DMS114 treated with DMSO at 0.1 percent for 48 hours (cell line): ENCODE data around the gene LRCH2.
"Not testable (repeated sequence)": the region's sequence is repeated elsewhere in the genome, so short reads cannot be mapped to it uniquely, and the experiment has no call there.

Experiments used
- DNase-seq: peaks from one replicate; lab custom pipeline; 2025; ENCODE audit not compliant: unreplicated experiment; lab: John Stamatoyannopoulos, UW

Gene LRCH2, protein sequence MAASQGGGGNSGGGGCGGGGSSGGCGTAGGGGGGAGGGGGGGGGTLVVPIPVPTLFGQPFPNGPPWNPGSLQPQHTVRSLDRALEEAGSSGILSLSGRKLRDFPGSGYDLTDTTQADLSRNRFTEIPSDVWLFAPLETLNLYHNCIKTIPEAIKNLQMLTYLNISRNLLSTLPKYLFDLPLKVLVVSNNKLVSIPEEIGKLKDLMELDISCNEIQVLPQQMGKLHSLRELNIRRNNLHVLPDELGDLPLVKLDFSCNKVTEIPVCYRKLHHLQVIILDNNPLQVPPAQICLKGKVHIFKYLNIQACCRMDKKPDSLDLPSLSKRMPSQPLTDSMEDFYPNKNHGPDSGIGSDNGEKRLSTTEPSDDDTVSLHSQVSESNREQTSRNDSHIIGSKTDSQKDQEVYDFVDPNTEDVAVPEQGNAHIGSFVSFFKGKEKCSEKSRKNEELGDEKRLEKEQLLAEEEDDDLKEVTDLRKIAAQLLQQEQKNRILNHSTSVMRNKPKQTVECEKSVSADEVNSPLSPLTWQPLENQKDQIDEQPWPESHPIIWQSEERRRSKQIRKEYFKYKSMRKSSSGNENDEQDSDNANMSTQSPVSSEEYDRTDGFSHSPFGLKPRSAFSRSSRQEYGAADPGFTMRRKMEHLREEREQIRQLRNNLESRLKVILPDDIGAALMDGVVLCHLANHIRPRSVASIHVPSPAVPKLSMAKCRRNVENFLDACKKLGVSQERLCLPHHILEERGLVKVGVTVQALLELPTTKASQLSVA

DNA sequence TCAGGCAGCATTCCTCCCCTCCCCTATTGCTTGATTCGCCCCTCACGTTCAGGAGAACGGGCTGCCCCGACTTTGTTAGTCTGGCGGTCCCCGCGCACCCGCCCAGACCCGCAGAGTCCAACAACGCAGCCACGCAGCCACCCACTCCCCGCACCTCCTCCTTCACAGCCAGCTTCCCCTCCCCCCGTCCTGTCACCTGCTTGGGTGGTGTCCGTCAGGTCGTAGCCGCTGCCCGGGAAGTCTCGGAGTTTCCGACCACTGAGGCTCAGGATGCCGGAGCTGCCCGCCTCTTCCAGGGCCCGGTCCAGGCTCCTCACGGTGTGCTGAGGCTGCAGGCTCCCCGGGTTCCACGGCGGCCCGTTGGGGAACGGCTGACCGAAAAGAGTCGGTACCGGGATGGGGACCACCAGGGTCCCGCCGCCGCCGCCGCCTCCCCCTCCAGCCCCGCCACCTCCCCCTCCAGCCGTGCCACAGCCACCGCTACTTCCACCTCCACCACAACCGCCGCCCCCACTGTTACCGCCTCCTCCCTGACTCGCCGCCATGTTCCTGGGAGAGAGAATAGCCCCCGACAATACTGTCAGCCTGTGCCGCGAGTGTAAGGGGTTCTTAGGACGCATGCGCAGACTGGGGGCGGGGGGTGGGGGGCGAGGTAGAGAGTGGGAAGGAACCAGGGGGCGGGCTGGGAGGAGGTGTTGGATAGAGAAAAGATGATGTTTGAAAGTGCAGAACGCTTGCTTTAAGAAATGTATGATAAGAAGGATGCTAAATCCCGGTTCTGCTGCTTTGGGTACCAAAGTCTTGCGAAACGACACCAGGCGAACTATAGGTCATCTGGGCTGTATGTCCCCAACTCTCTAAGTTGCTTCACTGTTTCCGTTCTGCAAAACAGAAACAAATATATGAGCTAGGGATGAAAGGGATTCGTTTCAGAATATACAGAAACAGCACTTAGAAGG, at the start of gene LRCH2:
TSS of gene LRCH2 (minus strand) at position 600 of the 959 bp plus-strand sequence. CDS start at position 545, 55 bp downstream.
- DNase-seq = peak; percentile 1

DNA sequence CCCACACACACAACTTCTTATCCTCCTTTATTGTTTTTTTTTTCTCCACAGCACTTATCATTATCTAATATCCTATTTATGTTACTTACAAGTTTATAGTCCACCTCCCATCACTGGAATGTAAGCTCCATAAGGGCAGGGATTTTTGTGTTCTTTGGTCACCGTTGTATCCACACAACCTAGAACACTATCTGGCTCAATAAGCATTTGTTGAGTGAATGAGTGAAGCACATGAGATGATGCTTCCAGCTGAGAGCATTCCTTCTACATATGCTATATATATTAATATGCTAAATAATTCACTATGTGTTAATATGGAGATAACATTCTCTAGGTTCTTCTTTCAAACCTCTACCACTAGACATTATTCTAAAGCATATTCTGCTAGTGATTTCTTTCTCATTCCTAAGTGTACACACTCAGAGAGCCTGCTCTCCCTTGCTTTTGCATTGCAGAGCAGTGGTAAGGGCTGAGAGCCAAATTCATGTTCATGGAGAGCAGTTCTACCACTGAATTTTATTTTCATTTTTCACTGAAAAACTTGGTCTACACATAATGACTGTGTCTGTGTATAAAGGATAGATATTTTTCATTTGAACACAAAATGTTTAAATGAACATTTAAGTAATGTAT, 35.3 kb upstream of the LRCH2 start:
- no peak for DNase-seq

DNA sequence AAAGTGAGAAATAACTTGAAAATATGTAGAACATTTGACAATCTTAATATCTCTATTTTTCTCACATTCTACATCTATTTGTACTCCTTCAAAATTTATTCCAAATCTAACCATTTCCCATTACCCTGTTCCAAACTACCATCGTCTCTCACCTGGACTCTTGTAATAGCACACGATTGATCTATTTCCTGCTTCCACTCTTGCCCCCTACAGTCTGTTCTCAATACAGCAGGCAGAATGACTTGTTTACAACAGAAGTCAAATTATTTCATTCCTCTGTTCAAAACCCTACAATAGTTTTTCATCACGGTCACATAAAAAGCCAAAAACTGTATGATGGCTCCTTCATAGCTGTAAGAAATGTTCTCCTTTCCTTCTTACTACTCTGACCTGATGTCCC, 34.5 kb upstream of the LRCH2 start:
- no peak for DNase-seq

DNA sequence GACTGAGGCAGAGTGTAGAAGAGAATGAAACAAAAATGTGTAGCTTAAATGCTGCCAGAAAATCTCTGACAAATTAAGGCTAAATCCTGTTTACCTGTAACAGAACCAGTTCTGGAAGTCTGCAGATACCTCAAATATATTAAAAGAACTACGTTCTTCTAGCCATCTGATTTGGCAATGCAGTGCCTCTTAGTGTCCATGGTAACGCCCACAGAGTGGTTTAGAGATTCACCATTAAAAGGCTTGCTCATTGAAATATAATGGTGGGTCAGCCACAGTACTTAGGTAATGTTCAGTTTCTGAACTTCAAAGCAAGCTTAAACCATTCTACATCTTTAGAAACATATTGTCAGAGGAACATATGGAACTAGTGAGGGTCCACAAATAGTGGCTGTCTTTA, 32.4 kb upstream of the LRCH2 start:
- DNase-seq = no peak

DNA sequence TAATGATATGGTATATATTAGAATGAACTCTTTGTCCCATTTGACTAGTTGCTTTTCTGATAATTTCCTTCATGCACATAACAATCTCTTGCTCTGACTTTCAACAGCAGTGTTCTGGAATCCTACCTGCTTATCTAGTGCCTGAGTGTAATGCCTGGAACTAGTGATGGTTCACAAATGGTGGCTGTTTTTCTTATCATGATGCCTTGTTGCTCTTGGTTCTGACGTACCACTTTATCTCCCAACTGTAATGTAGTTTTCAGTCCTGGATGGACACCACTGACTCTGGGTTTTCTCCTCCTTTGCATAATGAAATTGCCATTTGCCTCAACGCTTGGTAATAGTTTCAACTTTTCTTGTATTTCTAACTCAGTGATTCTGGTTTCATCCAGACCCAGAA, 30.1 kb upstream of the LRCH2 start:
- DNase-seq = no peak

DNA sequence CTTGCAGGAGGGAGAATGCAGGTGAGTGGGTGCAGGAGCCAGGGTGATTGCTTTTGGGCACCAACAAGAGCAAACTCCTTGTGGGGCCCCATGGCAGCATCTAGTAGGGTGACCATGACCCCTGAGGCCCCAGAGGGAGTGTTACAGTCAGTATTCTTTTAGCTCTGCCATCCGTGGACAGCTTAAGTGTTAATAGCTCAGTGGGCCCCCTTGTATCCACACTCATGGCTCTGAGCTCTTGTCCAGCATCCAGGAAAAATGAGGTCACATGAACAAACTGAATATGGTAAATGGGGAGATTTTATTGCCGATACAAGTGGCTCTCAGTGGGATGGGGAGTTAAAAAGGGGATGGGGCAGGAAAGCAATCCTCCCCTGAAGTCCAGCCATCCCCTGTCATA, 27.3 kb upstream of the LRCH2 start:
- no peak for DNase-seq

DNA sequence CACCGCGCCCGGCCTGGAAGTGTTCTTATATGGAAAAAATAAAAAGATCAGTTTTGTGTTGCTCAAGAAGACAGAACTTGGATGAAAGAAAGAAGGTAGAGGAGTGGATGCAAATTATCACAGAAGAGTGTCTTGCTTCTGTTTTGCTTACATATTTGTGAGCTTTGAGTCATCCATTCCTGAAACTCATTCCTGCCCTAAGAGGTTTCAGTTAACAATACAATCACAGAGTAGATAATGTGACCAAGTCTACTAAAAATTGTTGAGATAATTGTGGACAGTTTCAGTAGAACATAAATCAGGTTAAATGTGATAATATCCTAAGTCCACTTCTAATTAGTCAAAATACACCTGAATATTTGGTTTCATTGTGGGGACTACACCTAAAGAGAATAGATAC, 26.4 kb upstream of the LRCH2 start:
- DNase-seq = no peak

DNA sequence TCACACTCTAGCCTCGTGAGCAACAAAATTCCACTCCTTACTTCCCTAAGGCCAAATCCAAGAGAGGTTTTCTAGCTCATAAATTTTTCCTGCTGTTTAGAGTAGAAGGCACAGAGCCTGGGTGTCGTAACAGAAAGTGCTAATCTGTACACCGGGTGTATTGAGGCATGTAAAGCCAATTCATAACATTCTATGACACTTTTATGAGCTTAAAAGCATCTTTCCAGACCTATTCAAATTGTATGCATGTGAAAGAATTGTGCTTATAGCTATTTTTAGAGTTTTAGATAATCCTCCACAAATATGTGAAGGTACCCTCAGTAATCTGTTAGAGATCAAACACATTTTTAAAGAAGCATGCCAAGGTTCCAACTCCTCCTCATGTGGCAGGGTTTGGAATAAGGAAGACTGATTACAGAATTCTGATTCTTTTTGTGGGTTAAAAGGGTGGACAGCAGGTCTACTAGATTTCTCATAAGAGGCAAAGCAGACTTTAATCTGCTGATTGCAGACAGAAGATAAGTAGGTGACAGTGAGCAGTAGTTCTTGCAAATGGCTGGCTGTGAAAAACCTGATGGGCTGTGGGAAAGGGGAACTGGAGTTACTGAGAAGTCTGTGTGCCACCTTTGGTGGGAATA, 25.5 kb upstream of the LRCH2 start:
- no peak for DNase-seq

DNA sequence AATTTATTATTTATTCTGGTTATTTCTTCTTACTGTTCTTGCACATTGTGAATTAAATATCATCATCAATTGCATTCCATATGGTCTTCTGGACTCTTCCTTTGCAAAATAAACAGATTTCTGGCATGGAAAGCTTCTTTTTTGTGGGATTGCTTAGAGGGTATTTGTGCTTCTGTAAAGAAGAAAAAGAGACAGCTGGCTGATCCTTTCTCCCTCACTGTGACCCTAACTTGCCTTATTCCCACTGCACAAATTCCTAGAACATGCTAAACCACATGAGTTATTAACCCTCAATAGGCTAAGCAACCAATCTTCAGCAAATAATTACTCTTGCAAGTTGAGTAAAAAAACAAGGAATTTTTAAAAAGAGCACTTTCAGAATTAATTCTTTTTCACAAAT, 23.8 kb upstream of the LRCH2 start:
- DNase-seq = no peak

DNA sequence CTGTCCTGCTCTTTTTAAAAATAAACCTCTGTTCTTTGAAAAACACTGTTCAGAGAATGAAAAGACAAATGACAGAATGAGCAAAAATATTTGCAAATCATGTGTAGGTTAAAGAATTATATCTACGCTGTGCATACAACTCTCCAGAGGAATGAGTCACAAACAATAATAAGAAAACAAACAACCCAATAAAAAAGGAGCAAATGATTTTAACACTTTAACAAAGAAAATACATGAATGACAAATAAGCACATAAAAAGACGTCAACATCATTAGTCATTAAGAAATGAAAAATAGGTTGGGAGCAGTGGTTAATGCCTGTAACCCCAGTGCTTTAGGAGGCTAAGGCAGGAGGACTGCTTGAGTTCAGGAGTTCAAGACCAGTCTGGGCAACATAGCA, 21.1 kb upstream of the LRCH2 start:
- DNase-seq = no peak

DNA sequence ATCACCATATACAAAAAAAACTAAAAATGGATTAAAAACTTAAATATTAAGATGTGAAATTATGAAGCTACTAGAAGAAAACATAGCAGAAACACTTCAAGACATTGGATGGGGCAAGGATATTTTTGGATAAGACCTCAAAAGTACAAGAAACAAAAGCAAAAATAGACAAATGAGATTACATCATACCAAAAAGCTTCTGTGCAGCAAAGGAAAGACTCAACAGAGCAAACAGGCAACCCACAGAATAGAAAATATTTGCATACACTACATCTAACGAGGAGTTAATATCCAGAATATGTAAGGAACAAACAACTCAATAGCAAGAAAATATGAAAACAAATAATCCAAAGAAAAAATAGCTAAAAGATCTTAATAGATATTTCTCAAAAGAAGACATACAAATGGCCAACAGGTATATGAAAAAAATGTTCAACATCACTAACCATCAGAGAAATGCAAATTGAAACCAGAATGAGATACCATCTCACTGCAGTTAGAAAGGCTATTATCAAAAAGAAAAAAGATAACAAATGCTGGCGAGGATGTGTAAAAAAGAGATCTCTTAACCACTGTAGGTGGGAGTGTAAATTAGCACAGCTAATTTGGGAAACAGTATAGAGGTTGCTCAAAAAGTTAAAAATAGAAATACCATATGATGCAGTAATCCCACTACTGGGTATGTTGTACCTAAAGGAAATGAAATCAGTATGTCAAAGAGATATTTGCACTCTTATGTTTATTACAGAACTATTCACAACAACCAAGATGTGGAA, 17.8 kb upstream of the LRCH2 start:
- DNase-seq = no peak

DNA sequence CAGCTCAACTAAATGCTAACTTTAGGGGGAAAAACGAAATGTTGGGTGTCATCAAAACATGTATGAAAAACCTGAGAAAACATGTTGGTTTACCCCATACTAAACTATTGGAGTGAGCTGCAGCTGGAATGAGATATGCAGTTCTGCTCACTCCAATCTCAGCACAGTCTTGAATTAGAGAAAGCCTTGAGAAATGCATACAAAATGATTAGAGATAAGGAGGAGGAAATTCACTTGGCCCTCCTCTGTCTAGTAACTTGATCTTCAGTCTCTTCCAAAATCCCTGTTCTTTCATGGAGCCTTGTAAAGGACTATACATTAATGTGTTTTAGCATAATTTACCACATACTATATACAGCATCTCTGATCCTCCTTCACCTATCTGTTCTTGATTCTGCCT, 3.2 kb upstream of the LRCH2 start:
- DNase-seq = no peak

DNA sequence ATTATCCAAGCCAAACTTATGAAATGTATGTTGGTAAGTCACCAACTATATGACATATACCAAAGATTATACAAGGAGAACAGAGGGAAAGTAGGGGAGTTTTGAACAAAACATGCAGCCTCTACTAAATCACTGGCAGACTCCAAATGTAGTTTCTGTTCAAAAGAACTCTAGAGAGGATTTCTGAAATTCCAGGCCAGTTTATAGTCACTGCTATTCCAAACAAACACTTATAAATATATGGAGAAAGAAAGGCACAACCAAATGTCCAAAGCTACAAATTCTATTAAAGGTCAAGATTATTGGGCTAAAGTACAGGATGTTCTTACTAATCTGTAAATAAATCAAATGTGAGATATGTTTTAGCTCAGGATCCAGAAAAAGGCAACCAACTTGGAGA, 2.7 kb upstream of the LRCH2 start:
- no peak for DNase-seq

DNA sequence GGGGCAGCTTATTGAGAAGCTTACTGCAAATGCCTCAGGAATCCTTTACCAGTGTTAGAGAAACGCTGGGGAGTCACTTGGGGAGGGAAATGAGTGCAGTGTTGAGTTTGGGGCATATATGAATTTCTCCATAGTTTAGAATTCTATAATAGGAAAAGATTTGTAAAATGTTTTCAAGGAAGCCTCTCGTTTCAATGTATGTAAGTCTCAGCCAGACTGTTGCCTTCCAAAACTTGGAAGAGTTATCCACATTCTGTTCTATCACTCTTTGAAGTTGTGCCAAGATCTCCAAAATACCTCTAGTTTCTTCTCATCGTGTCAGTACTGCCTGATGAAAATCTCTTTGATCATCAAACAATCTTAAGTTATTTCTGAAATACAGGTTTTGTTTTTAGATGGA, 565 bp upstream of the LRCH2 start:
- DNase-seq = no peak

DNA sequence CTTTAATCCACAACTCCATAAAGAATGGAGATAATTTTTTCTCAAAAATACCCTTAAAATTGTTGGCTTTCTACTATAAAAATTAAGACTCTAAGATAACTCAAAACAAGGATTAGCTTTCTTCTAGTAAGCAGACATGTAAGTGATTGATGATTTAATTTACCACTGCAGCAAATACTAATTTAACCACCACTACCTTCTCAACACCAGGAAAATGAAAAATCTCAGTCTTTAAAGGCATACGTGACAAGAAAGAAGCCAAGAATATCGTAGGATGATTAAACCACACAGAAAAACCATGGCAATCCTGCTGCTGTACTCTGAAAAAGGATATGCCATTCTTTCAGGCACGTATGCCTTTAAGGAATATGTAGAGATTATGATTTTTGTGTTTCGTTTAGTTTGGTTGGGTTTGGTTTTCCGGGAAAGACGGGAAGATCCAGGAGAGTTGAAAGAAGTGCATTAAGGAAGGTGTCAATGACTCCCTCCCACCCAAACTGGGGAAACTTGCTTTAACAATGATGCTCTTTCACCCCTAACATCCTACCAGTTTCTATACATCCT, 881 bp downstream of the LRCH2 start:
- no peak for DNase-seq

DNA sequence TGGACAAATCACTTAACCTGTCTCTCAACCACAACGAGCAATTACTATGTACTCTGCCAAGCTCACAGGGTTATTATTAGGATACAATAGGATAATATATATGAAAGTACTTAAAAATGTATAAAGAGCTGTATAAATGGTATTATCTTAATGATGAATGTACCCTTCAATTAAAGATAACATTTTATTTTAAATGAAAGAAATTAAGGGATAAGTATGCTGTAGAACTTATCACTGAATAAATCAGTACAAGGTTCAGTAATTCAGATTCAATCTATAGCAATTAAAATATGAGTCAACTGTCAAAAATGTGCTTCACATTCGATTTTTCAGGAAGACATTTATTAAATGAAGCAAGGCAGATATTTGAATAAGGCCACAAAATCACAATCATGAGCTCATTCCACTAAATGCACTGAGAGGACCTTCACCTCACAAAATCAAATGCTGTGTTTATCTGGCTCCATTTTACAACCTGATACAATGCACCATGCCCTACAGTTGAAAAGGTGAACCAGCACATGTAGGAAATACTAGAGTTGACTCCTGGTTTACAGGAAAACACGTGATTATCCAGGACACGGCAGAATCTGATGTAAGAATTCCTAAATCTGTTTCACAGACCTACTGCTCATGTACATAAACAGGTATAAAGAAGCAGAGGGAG, 4.4 kb downstream of the LRCH2 start:
- no peak for DNase-seq

DNA sequence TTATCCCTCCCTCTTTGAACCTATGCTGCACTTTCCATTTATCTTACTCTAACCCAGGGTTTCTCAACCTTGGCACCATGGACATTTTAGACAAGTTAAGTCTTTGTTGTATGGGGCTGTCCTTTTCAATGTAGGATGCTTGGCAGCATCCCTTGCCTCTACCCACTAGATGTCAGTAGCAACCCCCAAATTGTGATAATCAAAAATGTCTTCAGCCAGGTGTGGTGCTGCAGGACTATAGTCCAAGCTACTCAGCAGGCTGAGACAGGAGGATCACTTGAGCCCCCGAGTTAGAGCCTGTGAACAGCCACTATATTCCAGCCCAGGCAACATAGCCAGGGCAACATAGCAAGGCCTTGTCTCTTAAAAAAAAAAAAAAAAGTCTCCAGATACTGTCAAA, 7.0 kb downstream of the LRCH2 start:
- peak; percentile 16 for DNase-seq

DNA sequence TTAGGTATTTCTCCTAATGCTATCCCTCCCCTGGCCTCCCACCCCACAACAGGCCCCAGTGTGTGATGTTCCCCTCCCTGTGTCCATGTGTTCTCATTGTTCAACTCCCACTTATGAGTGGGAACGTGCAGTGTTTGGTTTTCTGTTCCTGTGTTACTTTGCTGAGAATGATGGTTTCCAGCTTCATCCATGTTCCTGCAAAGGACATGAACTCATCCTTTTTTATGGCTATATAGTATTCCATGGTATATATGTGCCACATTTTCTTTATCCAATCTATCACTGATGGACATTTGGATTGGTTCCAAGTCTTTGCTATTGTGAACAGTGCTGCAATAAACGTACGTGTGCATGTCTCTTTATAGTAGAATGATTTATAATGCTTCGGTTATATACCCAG, 16.6 kb downstream of the LRCH2 start:
- not testable (repeated sequence) for DNase-seq

DNA sequence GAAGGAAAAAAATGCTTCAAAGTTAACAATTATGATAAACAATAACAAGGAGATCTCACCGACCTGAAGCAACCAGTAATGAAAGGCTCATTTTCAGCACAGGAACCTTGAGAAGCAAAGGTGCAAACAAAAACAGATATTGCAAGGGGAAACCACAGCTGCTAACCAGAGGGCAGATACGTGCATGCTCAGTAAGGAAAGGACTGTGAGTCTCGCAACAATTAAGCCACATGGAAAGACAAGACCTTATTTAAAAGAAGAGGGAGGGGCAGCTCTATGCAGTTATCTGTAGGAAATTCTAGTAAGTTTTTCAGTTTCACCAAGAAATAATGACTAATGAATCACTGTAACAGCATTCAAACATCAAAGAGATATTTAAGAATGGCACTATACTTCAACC, 19.3 kb downstream of the LRCH2 start:
- no peak for DNase-seq
